Islet of Langerhans (tissue), 1 donor: ENCODE data around the gene TBC1D1.
"Not testable (repeated sequence)": the region's sequence is repeated elsewhere in the genome, so short reads cannot be mapped to it uniquely, and the experiment has no call there.

Experiments used
- FAIRE-seq: peaks from one replicate; lab custom pipeline; 2011; peaks lifted over from hg19 to GRCh38; lab: Jason Lieb, UNC

TBC1D1 gene

GRCh38 chr4:37968747-37969146, 77.9 kb downstream of the TBC1D1 start:
- no peak for FAIRE-seq

- no peak for FAIRE-seq
Measured at GRCh38 chr4:37970702-37971101, 79.8 kb downstream of the TBC1D1 start.

DNA sequence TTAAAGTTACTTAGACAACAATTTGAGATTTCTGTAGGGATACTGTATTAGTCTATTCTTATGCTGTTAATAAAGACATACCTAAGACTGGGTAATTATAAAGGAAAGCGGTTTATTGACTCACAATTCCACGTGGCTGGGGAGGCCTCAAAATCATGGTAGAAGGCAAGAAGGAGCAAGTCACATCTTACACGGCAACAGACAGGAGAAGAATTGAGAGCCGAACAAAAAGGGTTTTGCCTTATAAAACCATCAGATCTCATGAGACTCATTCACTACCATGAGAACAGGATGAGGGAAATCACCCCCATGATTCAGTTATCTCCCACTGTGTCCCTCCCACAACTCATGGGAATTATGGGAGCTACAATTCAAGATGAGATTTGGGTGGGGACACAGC, 80.3 kb downstream of the TBC1D1 start:
- FAIRE-seq: no peak

DNA sequence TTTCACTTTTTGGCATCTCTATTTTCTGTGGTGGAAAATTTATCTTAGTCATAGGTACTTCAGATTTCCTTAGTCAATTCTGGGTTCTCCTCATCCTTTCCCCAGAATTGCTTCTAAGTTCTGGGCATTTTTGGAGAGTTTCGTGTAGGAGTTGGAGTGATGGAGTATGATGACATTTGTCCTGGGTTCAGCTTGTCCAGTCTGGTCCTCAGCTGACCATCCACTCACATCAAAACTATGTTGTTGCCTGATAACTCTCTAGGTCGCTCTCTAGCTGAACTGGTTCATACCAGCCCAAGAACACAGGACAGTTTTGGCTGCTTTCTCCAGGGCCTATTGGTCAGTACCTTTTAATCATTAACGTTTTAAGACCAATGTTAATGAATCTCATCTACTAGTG, 82.6 kb downstream of the TBC1D1 start:
- no peak for FAIRE-seq

GRCh38 chr4:37975321-37975822, 84.5 kb downstream of the TBC1D1 start:
- not testable (repeated sequence) for FAIRE-seq

DNA sequence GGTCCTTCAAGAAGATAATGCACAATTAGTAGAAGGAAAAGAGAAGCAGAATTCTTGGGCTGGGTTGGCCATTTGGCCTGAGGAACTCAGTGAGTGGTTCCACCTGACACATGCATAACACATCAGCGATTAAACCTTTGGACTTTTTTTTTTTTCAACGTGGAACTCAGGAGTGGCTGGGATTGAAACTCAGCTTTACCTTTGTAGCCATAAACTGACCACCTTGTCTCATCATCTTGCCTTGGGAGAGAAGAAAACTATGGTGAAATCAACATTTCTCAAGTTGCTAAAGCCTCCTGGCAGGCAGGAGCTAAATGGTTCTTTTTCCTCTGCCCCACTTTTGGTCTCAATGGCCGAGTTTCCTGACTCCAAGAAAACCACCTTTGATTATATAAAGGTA, 85.6 kb downstream of the TBC1D1 start:
- no peak for FAIRE-seq

GRCh38 chr4:37976991-37977470, 86.1 kb downstream of the TBC1D1 start:
- FAIRE-seq: no peak

DNA sequence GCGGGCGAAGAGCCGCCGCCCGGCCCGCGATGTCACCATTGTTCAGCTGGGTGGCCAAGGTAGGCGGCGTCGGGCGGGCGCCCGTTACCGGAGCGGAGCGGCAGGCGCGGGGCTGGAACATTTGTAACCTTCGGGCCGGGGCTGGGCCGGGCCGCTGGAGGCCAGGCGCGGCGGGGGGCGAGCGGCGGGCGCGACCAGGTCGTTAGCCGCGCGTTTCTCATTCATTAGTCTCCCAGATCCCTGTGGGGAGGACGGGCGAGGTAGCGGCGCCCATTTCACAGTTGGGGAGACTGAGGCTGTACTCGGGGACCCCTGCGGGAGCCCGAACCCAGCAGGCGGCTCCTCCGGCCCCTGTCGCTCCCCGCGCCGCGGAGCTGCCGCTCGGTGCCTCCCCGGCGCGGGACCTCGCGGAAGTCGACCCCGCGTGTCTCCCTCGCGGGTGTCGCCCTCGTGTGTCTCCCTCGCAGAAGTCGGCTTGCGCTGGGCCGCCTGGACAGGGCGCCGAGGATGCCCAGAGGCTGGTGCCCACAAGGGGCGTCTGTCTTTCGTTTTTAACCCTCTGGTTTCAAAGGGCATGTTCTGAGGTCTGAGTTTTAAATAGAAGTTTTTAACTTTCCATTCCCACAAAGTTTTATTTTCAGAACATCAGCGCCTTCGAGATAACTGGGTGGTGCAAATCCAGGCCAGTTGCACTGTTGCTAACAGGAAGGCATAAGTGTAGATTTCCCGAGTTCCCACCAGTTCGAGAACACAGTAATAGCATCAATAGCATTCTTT, 86.8 kb downstream of the TBC1D1 start:
- no peak for FAIRE-seq

- FAIRE-seq: peak; percentile 9
Measured at GRCh38 chr4:37978248-37978924, 87.5 kb downstream of the TBC1D1 start.

DNA sequence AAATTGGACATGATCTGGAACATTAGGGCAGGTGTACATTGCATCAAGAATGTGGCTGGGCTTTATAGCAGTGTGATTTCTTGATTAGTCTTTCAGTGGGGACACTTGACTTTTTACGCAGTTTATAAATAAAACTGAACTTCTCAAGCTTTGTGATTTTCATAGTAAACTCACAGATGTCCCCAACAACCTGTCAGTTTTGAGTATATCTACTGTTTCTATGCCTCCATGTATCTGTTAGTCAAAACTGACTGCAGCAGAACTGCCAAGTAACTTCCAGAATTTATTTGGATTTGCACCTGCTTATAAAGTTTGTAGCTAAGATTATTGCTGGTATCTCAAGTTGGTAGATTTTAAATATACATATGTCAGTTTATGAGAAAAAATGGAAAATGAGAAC, 89.4 kb downstream of the TBC1D1 start:
- no peak for FAIRE-seq

DNA sequence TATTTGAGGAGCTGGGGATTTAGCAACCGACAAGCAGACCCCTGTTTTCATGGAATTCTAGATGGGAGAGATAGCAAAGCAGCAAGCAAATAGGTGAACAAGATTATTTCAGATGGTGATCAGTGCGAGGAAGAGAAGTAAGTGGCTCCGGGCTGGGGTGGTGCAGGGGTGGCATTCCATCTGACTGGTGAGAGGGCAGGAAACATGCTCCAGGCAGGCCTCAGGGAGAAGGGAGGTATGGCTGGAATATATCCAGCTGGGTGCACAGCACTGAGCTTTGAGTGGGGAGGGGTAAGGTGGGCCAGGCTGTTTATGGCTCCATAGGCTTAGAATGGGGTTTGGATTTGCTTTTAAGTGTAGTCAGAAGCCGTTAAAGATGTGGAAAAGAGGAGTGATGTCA, 90.5 kb downstream of the TBC1D1 start:
- FAIRE-seq: no peak

DNA sequence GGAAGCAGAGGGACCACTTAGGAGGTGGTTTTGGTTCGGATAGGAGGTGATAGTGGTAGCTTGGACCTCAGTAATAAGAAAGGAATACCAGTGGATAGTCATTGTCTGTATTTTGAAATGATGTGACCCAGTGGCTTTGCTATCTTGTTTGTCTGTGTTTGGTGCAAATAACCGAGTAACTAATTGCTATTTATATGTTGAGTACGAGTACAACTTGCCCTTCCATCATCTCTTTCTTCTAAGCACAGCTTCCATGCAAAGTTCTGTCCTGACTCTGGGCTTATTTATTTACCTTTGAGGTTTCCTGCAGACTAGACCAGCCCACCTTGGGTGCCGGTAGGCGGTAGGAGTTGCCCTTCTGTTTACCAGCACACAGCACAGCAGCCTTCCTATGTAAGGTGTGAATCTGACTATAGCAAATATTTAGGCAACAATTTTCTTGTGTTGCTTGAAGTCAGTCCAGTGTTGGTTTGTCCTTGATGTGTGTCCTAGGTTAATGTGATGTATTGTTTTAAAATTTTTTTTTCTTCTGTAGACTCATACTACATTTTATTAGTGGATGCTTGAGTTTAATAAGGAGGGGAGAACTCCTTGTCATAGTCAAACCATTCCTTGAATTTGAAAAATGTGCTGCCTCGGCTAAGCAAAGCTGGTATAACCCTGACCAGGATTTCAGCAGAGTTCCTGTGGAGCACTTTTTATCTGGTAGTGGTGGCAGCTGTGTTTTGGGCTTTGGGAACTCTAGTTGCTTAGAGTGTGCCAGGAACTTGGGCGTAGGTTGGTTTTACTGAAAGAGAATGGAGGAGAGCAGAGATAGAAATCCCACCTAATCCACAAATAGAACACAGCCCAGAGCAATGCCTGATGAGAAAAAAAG, 91.2 kb downstream of the TBC1D1 start:
- FAIRE-seq: no peak

GRCh38 chr4:37982736-37983135, 91.9 kb downstream of the TBC1D1 start:
- FAIRE-seq: no peak

DNA sequence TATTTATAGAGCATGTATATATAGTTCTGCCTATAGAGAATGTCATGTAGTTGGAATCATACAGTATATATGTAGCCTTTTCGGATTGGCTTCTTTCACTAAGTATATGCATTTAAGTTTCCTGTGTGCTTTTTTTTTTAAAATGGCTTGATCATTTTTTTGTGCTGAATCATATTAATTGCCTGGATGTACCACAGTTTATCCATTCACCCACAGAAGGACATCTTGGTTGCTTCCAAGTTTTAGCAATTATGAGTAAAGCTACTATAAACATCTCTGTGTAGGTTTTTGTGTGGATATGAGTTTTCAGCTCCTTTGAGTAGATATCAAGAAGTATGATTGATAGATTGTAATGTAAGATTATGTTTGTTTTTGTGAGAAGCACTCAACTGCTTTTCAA, 93.1 kb downstream of the TBC1D1 start:
- FAIRE-seq: no peak

GRCh38 chr4:37985730-37986275, 94.9 kb downstream of the TBC1D1 start:
- FAIRE-seq: no peak

GRCh38 chr4:37988670-37989069, 97.8 kb downstream of the TBC1D1 start:
- FAIRE-seq: no peak

GRCh38 chr4:37989398-37990260, 98.7 kb downstream of the TBC1D1 start:
- no peak for FAIRE-seq

DNA sequence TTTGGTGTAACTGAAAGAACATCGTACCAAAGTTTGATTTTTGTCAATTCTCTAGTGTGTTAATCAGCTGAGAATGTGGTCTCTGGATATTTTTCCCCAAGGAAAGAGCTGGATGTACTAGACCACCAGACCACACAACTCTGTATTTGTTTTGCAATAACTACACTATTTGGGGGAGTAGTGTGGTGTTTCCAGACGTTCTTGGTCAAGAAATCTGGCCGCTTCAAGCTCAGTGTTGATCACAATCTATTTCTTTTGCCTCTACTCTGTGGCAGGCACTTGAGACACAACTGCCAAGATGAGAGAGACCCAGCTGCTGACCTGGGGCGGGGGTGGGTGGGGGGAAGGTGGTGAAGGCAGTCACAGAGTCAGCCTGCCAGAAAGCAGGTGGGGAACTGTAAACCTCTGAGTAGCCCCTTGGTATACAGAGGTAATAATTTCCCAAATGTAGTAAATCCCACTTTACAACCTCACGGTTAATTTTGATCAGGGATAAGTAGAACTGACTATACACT, 99.9 kb downstream of the TBC1D1 start:
- FAIRE-seq: no peak

DNA sequence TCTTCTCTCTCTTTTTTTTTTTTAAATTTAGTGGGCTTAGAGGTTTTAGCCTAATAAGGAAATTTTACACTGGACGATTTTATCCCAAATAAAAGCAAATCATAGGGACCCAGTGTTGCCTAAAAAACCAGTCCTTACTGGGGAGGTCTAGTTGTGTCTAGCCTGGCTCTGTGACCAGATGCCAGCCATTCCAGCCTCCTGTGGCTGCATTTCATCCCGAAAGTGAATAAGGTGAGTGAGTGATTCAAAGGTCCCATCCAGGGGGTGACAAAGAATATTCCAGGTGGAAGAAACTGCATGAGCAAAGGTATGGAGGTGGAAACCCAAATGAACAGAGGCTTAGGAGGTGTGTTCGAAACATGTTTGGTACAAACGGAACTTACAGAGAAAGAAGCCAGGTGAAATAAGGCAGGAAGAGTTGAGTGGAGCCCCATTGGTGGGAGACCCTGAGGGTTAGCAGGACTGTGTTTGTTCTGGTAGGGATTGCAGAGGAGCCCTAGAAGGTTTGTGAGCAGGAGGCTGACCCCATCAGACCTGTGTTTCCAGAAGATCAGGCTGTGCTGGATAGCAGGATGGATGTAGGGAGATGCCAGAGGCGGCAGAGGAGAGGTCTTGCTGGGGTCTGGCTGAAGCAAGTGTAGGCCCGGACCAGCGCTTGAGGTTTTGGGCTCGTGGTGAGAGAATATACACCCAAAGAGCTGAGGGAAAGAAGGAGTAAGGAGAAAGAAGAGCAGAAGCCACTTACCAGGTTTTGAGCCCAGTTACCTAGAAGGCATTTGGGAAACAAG, 100.9 kb downstream of the TBC1D1 start:
- no peak for FAIRE-seq

- no peak for FAIRE-seq
Measured at GRCh38 chr4:37993806-37994205, 102.9 kb downstream of the TBC1D1 start.
